ENCODE results near the gene FRMD6.
A peak's percentile ranks its signal among the peaks of the same experiment; 100 is the strongest.
"Not testable (repeated sequence)": the region's sequence is repeated elsewhere in the genome, so short reads cannot be mapped to it uniquely, and the experiment has no call there.

Gene FRMD6

DNA sequence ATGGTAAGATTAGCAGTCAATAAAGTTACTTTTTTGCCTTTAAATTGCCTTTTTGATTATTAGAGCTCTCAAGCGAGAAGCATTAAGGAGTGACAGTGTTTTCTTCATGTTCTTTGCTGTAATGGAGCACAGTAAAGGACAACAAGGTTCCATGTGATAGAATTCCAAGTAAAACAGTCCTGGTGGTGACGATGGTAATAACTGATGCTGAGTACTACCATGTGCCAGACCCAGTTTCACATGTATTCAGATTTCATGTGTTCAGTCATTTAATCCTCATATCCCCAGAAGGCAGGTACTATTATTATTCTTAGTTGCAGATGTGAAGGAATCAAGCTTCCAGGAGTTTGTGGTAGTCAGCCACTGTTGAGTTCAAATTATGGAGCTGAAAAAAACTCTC, 79.0 kb downstream of the FRMD6 start:
- TF ChIP-seq POLR2AphosphoS5 (IDR thresholded peaks at IDR 0.05; ENCODE audit: low read depth, low read length) = no peak
- TF ChIP-seq POLR2A (IDR thresholded peaks at IDR 0.05; ENCODE audit: low read depth, low read length) = no peak
- TF ChIP-seq TAF1 (IDR thresholded peaks at IDR 0.05; ENCODE audit: borderline replicate concordance, low read depth, low read length) = no peak
- DNase-seq (ENCODE audit: insufficient read length) (no peak), FAIRE-seq (no peak)

- no peak for DNase-seq (ENCODE audit: insufficient read length)
- no peak for FAIRE-seq
- TF ChIP-seq POLR2AphosphoS5 (IDR thresholded peaks at IDR 0.05; ENCODE audit: low read depth, low read length) (no peak), POLR2A (IDR thresholded peaks at IDR 0.05; ENCODE audit: low read depth, low read length) (no peak), TAF1 (IDR thresholded peaks at IDR 0.05; ENCODE audit: borderline replicate concordance, low read depth, low read length) (no peak)
Measured at GRCh38 chr14:51732494-51733112, 80.9 kb downstream of the FRMD6 start.

GRCh38 chr14:51733147-51733546, 81.4 kb downstream of the FRMD6 start:
- TF ChIP-seq POLR2A (IDR thresholded peaks at IDR 0.05; ENCODE audit: low read depth, low read length) (no peak), TAF1 (IDR thresholded peaks at IDR 0.05; ENCODE audit: borderline replicate concordance, low read depth, low read length) (no peak), POLR2AphosphoS5 (IDR thresholded peaks at IDR 0.05; ENCODE audit: low read depth, low read length) (no peak)
- DNase-seq (ENCODE audit: insufficient read length) (no peak), FAIRE-seq (no peak)

- FAIRE-seq = no peak
- no peak for DNase-seq (ENCODE audit: insufficient read length)
- TF ChIP-seq POLR2AphosphoS5 (IDR thresholded peaks at IDR 0.05; ENCODE audit: low read depth, low read length) = no peak
- TF ChIP-seq POLR2A (IDR thresholded peaks at IDR 0.05; ENCODE audit: low read depth, low read length) = no peak
- no peak for TF ChIP-seq TAF1 (IDR thresholded peaks at IDR 0.05; ENCODE audit: borderline replicate concordance, low read depth, low read length)
Measured at GRCh38 chr14:51735851-51736250, 84.1 kb downstream of the FRMD6 start.

GRCh38 chr14:51738754-51739153, 87.0 kb downstream of the FRMD6 start:
- TF ChIP-seq POLR2AphosphoS5 (IDR thresholded peaks at IDR 0.05; ENCODE audit: low read depth, low read length) (no peak), POLR2A (IDR thresholded peaks at IDR 0.05; ENCODE audit: low read depth, low read length) (no peak), TAF1 (IDR thresholded peaks at IDR 0.05; ENCODE audit: borderline replicate concordance, low read depth, low read length) (no peak)
- DNase-seq (ENCODE audit: insufficient read length) (peak; percentile 13), FAIRE-seq (no peak)

GRCh38 chr14:51743588-51744000, 91.9 kb downstream of the FRMD6 start:
- TF ChIP-seq TAF1 (IDR thresholded peaks at IDR 0.05; ENCODE audit: borderline replicate concordance, low read depth, low read length) = no peak
- no peak for TF ChIP-seq POLR2AphosphoS5 (IDR thresholded peaks at IDR 0.05; ENCODE audit: low read depth, low read length)
- TF ChIP-seq POLR2A (IDR thresholded peaks at IDR 0.05; ENCODE audit: low read depth, low read length) = no peak
- DNase-seq (ENCODE audit: insufficient read length) (no peak), FAIRE-seq (no peak)

GRCh38 chr14:51744372-51745130, 92.8 kb downstream of the FRMD6 start:
- FAIRE-seq (no peak), DNase-seq (ENCODE audit: insufficient read length) (no peak)
- TF ChIP-seq POLR2A (IDR thresholded peaks at IDR 0.05; ENCODE audit: low read depth, low read length) (no peak), TAF1 (IDR thresholded peaks at IDR 0.05; ENCODE audit: borderline replicate concordance, low read depth, low read length) (no peak), POLR2AphosphoS5 (IDR thresholded peaks at IDR 0.05; ENCODE audit: low read depth, low read length) (no peak)

- DNase-seq (ENCODE audit: insufficient read length); FAIRE-seq: not testable (repeated sequence)
Measured at GRCh38 chr14:51746823-51747222, 95.1 kb downstream of the FRMD6 start.

DNA sequence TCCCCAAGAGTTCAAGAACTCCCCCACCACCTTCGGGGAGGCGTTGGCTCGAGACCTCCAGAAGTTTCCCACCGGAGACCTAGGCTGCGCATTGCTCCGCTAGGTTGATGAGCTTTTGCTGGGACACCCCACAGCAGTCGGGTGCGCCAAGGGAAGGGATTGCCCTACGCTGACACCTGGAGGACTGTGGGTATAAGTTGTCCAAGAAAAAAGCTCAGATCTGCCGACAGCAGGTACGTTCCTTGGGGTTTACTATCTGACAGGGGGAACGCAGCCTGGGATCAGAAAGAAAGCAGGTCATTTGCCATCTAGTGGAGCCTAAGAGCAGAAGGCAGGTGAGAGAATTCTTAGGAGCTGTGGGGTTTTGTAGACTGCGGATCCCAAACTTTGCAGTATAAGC, 98.8 kb downstream of the FRMD6 start:
- TF ChIP-seq POLR2A (IDR thresholded peaks at IDR 0.05; ENCODE audit: low read depth, low read length) (no peak), TAF1 (IDR thresholded peaks at IDR 0.05; ENCODE audit: borderline replicate concordance, low read depth, low read length) (no peak)
- FAIRE-seq (no peak), DNase-seq (ENCODE audit: insufficient read length) (no peak)

DNA sequence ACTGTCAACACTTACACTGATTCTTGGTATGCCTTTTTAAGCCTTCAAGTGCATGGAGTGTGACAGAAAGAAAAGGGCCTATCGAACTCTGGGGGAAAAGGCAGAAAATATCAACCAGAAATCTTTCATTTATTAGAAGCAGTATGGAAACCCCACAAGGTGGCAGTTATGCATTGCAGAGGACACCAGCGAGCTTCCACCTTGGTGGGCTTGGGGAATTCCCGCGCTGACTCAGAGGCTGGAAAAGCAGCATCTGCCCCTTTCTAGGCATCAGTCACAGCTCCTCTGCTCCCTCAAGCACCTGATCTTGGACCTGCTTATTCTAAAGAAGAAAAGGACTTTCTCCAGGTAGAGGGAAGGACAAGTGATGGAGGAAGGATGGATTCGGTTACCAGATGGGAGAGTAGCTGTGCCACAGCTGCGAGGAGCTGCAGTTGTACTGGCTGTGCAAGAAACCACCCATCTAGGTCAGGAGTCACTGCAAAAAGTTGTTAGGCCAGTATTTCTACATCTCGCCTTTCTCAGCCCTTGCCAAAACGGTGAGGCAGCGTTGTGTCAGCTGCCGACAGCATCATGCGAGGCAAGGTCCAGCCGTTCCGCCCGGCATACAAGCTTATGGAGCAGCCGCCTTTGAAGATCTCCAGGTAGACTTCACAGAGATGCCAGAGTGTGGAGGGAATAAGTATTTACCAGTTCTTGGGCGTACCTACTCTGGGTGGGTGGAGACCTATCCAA, 100.1 kb downstream of the FRMD6 start:
- not testable (repeated sequence) for FAIRE-seq; DNase-seq (ENCODE audit: insufficient read length)

- not testable (repeated sequence) for DNase-seq (ENCODE audit: insufficient read length); FAIRE-seq
Measured at GRCh38 chr14:51757756-51758155, 106.0 kb downstream of the FRMD6 start.

DNA sequence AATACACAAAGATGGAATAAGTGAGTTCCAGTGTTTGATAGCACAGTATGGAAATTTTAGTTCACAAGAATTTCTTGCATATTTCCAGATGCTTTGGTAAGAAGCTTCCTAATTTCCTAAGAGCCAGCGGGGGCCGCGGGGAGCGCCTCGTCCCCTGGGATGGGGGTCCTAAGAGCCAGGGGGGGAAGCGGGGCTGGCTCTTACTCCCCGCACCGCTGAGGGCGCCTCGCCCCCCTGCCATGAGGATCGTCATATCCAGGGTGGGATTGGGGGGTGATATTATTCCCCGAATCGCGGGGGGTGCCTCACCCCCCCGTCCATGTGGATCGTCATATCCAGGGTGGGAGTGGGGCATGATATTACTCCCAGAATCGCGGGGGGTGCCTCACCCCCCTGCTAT, 108.2 kb downstream of the FRMD6 start:
- DNase-seq (ENCODE audit: insufficient read length) (no peak), FAIRE-seq (no peak)
- no peak for TF ChIP-seq TAF1 (IDR thresholded peaks at IDR 0.05; ENCODE audit: borderline replicate concordance, low read depth, low read length)

GRCh38 chr14:51765726-51766125, 114.0 kb downstream of the FRMD6 start:
- not testable (repeated sequence) for FAIRE-seq; DNase-seq (ENCODE audit: insufficient read length)

DNA sequence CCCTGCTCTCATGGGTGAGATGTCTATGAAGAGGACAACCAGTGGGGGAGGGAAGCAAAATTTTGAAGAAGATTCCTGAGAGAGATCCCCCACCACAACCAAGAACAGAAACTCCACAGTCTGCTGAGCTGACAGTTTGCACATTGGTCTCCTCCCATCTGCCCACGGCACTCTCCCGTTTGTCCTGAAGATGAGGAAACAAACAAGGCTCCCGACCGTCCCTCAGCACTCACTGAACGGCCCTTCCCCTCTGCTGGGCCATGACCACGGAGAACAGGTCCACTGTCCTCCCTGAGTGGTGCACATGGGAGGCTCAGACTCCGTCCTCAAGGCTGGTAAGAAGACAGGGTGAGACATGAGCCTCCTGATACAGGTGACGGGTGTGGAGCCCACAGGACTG, 114.9 kb downstream of the FRMD6 start:
- not testable (repeated sequence) for DNase-seq (ENCODE audit: insufficient read length); FAIRE-seq

DNA sequence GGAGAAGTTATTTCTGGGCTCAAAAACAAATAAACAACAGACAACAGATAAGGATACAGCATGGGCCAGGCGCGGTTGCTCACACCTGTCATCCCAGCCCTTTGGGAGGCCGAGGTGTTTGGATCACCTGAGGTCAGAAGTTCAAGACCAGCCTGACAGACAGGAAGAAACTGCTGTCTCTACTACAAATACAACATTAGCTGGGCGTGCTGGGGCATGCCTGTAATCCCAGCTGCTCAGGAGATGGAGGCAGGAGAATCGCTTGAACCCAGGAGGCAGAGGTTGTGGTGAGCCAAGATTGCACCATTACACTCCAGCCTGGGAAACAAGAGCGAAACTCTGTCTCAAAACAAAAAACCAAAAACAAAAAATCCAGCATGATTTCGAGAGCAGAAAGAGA, 117.6 kb downstream of the FRMD6 start:
- DNase-seq (ENCODE audit: insufficient read length); FAIRE-seq: not testable (repeated sequence)

Data from GM12892 (cell line).